K562 (cell line): ENCODE results near the gene LTN1. TPM values are rescaled to one million over a fixed set of nuclear protein-coding genes. Genes with fewer than 3 reads are reported as not detected.

Experiments
- ADNP ChIP-seq: fragments of 200-800 bp; sonication (Bioruptor generic); IDR thresholded peaks from 2 replicates; pipeline ENCODE4 v1.6.1; 2016; ENCODE audit warnings: missing genetic modification characterization, missing compliant biosample characterization
- CAMTA2 ChIP-seq: fragments of 250-450 bp; sonication (Bioruptor Pico); conservative IDR thresholded peaks from 2 replicates; pipeline ENCODE4 v1.5.1; 2022
- ELK3 ChIP-seq: fragments of 450-650 bp; formaldehyde crosslinking; IDR thresholded peaks from 2 replicates; pipeline ENCODE4 v1.4.0; 2020; ENCODE audit warnings: mild to moderate bottlenecking
- HEY1 ChIP-seq: fragments of 250-450 bp; sonication (Bioruptor Pico); IDR thresholded peaks from 2 replicates; pipeline ENCODE4 v1.5.0; 2020; ENCODE audit warnings: mild to moderate bottlenecking, moderate library complexity, borderline replicate concordance
- KLF10 ChIP-seq: fragments of 250-450 bp; sonication (Bioruptor Pico); IDR thresholded peaks from 2 replicates; pipeline ENCODE4 v1.6.1; 2021; ENCODE audit warnings: matching md5 sums
- MAFG ChIP-seq: fragments of 450-650 bp; conservative IDR thresholded peaks from 2 replicates; pipeline ENCODE4 v1.6.1; 2016; ENCODE audit warnings: missing genetic modification characterization, missing compliant biosample characterization
- MTA3 ChIP-seq: fragments of 450-650 bp; formaldehyde crosslinking; IDR thresholded peaks from 2 replicates; pipeline ENCODE4 v1.6.1; 2017; ENCODE audit warnings: mild to moderate bottlenecking, borderline replicate concordance
- PRDM10 ChIP-seq: fragments of 450-650 bp; IDR thresholded peaks from 2 replicates; pipeline ENCODE4 v1.6.1; 2018; ENCODE audit not compliant: partially characterized antibody
- RNF2 ChIP-seq: sonication (generic); IDR thresholded peaks from 2 replicates; pipeline ENCODE4 v1.6.1; 2016
- SNAPC5 ChIP-seq: fragments of 250-450 bp; sonication (Bioruptor Pico); IDR thresholded peaks from 2 replicates; pipeline ENCODE4 v1.8.0; 2021; ENCODE audit warnings: moderate library complexity, mild to moderate bottlenecking, inconsistent platforms
- TEAD2 ChIP-seq: fragments of 450-650 bp; IDR thresholded peaks from 2 replicates; pipeline ENCODE4 v1.6.1; 2016; ENCODE audit warnings: missing genetic modification characterization, control low read depth, missing compliant biosample characterization
- UBTF ChIP-seq, 2 experiments: IDR thresholded peaks; 2 replicates each; pipeline ENCODE4 v1.6.1; 2012; ENCODE audit warnings: improper control_type of control experiment in 2 of 2, low read depth in 2 of 2, low read length in 2 of 2, borderline replicate concordance in 1 of 2
- ZBTB43 ChIP-seq: sonication (generic); formaldehyde crosslinking; IDR thresholded peaks from 2 replicates; pipeline ENCODE4 v1.8.0; 2023; ENCODE audit warnings: mild to moderate bottlenecking, missing genetic modification reagents
- ZNF121 ChIP-seq: sonication (generic); formaldehyde crosslinking; conservative IDR thresholded peaks from 2 replicates; pipeline ENCODE4 v1.8.0; 2022; ENCODE audit warnings: missing genetic modification reagents
- ZNF253 ChIP-seq: fragments of 250-450 bp; sonication (Bioruptor Pico); conservative IDR thresholded peaks from 2 replicates; pipeline ENCODE4 v1.6.1; 2021; ENCODE audit warnings: mild to moderate bottlenecking
- ZNF316 ChIP-seq: fragments of 450-650 bp; IDR thresholded peaks from 2 replicates; pipeline ENCODE4 v1.6.1; 2016
- ZNF449 ChIP-seq: fragments of 250-450 bp; sonication (Bioruptor Pico); IDR thresholded peaks from 2 replicates; pipeline ENCODE4 v1.8.0; 2022; ENCODE audit warnings: moderate library complexity, mild to moderate bottlenecking, inconsistent platforms
- ZNF75A ChIP-seq: fragments of 450-650 bp; formaldehyde crosslinking; IDR thresholded peaks from 2 replicates; pipeline ENCODE4 v1.4.0; 2020; ENCODE audit warnings: mild to moderate bottlenecking
- ZNF79 ChIP-seq: fragments of 250-450 bp; sonication (Bioruptor Pico); IDR thresholded peaks from 2 replicates; pipeline ENCODE4 v1.4.0; 2020; ENCODE audit warnings: low read depth, mild to moderate bottlenecking, moderate library complexity
- polyA plus RNA-seq, 8 experiments: library from polyadenylated mRNA; depleted of rRNA in 4 of 8; stranded (reverse) in 5 of 8; unstranded in 3 of 8; fragments of >200 nt; fragmentation: Nextera tagmentation in 2 of 8; fragmentation: Illumina TruSeq in 1 of 8; extraction: Ambion mirVana in 2 of 8; extraction: Trizol in 1 of 8; gene quantifications; 2 replicates each; pipeline versions ENCODE4 v1.2.1 to v1.2.3, GENCODE V29; 2011 to 2014; ENCODE audit warnings: inconsistent platforms in 1 of 8, missing spikeins in 1 of 8
- total RNA-seq, 7 experiments: library from RNA; depleted of rRNA in 6 of 7; stranded (reverse); fragments of >200 nt in 6 of 7; fragmentation: Illumina TruSeq in 2 of 7; extraction: Trizol in 2 of 7; gene quantifications; 2 replicates each; pipeline versions ENCODE4 v1.2.1 to v1.2.3, GENCODE V29; 2011 to 2021; ENCODE audit warnings: low replicate concordance in 1 of 7

Gene LTN1
- total and polyA plus RNA-seq, 9 of the 15 experiments (the other 6 are each of a cell fraction or from before 2014, with no cell fraction given): 15.7 to 49.6 (median 28.7) TPM

- TF ChIP-seq ELK3 (CRISPR knock-in tag): no peak
- TF ChIP-seq MAFG (tag): no peak
- no peak for TF ChIP-seq ZNF79 (CRISPR knock-in tag)
- peak; percentile 95 for TF ChIP-seq MTA3
- no peak for TF ChIP-seq SNAPC5 (CRISPR knock-in tag)
- TF ChIP-seq ZNF75A: 0 out of 2 replicates have a peak, but pooled peaks have one; percentile 22
- peak; percentile 87 for TF ChIP-seq RNF2
- TF ChIP-seq TEAD2 (tag): no peak
- TF ChIP-seq HEY1: no peak
- no peak for TF ChIP-seq ZNF316
- TF ChIP-seq UBTF (IDR thresholded peaks at IDR 0.05; ENCODE audit: borderline replicate concordance in 1 of 2, low read depth in 2 of 2, low read length in 2 of 2): peak in 1 of 2 experiments; percentile 89; a peak in 2 of 4 replicates
- TF ChIP-seq ZNF121 (CRISPR knock-in tag): no peak
- TF ChIP-seq ZNF449 (CRISPR knock-in tag): no peak
- TF ChIP-seq CAMTA2 (CRISPR knock-in tag): no peak
- no peak for TF ChIP-seq KLF10 (CRISPR knock-in tag)
- TF ChIP-seq ZNF253 (CRISPR knock-in tag): no peak
- TF ChIP-seq ADNP (tag): no peak
- TF ChIP-seq ZBTB43 (CRISPR knock-in tag): no peak
- TF ChIP-seq PRDM10: peak; percentile 59
Measured at GRCh38 chr21:29002442-29003144, 9.9 kb upstream of the LTN1 start (continued).
